Measurements from ENCODE around the gene TLCD3B.
"Not testable (repeated sequence)": the region's sequence is repeated elsewhere in the genome, so short reads cannot be mapped to it uniquely, and the experiment has no call there.

Gene TLCD3B

GRCh38 chr16:30025156-30025555 is 5.9 kb downstream of the TLCD3B start:
- no peak for DNase-seq

GRCh38 chr16:30024451-30024850 is 6.6 kb downstream of the TLCD3B start:
- no peak for DNase-seq

DNA sequence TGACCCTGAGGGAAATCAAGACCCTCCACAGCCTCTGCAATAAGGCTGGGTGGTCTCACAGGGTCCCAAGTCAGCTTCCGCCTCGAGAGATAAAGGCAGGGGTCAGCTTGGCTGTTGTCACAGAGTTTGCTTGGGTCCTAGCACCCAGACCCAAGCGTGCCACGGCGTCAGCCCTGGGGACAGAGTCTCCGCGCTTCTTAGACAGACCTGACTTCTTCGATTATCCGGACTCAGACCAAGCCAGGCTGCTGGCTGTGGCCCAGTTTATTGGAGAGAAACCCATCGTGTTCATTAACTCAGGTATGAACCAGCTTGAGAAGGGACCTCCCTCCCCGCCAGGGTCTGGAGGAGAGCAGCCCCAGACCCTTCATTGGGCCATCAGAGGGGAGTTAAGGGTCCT is 7.5 kb downstream of the TLCD3B start:
- no peak for DNase-seq

DNA sequence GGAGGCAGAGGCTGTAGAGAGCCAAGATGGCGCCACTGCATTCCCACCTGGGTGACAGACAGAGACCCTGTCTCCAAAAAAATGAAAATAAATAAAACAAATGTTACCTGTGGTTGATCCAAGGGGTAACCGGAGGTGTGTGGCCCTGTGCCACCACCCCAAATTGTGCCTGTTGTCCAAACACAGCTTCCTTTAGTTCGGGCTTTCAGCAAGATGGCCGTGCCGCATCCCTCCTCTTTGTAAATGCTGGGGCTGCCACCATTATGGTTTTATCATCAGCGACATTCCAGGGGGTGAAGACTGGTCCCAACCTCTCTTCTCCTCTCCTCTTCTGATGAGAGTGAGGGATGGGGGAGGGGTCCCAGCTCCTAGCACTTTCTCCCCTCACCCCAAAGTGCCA is 8.2 kb downstream of the TLCD3B start, which contains the start of gene C16orf92:
TSS of gene C16orf92 (plus strand) at position 312 of the 400 bp plus-strand sequence. CDS start 143 bp downstream, outside the sequence.
- DNase-seq = no peak

DNA sequence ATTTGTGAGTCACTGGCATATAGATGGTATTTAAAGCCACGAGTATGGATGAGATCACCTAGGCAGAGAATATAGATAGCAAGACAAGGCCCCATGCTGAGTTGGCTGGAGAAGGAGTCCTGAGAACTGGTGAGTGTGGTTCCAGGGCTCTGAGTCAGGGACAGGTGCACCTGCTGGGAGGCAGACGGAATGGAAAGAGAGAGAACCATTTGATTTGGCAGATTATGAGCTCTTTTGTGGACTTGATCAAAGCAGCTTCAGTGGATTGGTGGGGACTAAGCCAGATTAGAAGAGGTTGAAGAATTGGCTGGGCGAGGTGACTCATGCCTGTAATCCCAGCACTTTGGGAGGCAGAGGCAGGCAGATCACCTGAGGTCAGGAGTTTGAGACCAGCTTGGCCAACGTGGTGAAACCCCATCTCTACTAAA is 12.3 kb downstream of the TLCD3B start:
- DNase-seq = no peak

- DNase-seq = not testable (repeated sequence)
Observed at GRCh38 chr16:30017937-30018336, 13.1 kb downstream of the TLCD3B start.

DNA sequence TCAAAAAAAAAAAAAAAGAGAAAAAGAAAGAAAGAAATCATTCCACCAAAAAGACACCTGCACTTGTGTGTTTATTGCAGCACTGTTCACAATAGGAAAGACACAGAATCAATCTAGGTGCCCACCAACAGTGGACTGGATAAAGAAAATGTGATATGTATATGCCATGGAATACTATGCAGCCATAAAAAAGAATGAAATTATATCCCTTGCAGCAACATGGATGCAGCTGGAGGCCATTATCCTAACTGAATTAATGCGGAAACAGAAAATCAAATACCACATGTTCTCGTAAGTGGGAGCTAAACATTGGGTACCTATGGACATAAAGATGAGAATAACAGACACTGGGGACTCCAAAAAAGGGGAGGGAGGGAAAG is 13.8 kb downstream of the TLCD3B start:
- no peak for DNase-seq

GRCh38 chr16:30016555-30017276 is 14.4 kb downstream of the TLCD3B start:
- DNase-seq = no peak

DNA sequence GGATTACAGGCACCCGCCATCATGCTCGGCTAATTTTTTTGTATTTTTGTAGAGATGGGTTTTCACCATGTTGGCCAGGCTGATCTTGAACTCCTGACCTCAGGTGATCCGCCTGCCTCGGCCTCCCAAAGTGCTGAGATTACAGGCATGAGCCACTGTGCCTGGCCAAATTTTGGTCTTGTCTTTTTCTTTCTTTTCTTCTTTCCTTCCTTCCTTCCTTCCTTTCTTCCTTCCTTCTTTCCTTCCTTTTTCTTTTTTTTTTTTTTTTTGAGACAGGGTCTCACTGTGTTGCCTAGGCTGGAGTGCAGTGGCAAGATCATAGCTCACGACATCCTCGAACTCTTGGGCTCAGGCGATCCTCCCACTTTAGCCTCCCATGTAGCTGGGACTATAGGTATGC is 15.6 kb downstream of the TLCD3B start:
- DNase-seq = not testable (repeated sequence)

- DNase-seq = not testable (repeated sequence)
Observed at GRCh38 chr16:30012598-30012997, 18.5 kb downstream of the TLCD3B start.

GRCh38 chr16:30011714-30012504 is 19.2 kb downstream of the TLCD3B start:
- DNase-seq = no peak

- no peak for DNase-seq
Observed at GRCh38 chr16:30010844-30011713, 20.0 kb downstream of the TLCD3B start, which contains the start of gene DOC2A. Gene DOC2A, minus strand, starts transcription at chr16:30011027. Its CDS starts 805 bp downstream, at chr16:30010222.

DNA sequence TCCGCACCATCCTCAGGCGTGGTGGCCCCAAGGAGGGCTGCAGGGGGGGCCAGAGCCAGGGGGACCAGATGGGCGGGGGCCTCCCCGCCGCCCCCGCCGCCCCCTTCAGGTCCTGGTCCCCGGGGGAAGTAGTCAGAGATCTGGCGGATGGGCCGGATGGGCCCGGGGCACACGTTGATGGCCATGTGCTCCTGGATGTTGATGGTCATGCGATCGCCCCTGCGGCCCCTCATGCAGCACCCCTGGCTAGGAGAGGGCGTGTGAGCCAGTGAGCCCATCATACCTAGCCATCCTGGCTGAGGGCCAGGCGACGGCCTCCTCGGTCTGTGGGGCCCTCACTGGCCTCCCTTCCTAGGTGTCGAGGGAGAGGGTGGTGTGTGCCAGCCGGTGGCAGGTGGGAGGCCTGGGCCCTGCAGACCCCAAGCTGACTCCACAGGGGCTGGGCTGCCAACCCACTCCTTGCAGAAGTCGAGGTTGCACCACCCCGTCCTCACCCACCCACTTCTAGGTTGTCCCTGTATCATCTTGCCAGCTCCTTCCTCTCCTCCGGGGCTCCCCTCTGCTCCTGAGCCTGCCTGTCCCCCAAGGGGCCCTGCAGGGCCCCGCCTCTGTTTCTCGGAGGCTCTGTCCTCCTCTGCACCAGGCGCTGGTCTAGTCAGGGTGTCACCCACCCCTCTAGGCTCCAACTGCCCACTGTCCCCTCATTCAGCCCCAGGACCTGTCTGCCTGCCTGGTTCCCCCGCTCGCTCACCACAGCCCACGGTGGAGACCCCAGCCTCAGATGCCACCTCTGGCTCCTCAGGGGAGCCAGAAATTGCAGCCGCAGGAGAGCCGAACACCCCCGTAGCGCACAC is 20.9 kb downstream of the TLCD3B start:
- no peak for DNase-seq

GRCh38 chr16:30009085-30009862 is 21.8 kb downstream of the TLCD3B start:
- no peak for DNase-seq

GRCh38 chr16:30007378-30007895 is 23.6 kb downstream of the TLCD3B start:
- DNase-seq = no peak

DNA sequence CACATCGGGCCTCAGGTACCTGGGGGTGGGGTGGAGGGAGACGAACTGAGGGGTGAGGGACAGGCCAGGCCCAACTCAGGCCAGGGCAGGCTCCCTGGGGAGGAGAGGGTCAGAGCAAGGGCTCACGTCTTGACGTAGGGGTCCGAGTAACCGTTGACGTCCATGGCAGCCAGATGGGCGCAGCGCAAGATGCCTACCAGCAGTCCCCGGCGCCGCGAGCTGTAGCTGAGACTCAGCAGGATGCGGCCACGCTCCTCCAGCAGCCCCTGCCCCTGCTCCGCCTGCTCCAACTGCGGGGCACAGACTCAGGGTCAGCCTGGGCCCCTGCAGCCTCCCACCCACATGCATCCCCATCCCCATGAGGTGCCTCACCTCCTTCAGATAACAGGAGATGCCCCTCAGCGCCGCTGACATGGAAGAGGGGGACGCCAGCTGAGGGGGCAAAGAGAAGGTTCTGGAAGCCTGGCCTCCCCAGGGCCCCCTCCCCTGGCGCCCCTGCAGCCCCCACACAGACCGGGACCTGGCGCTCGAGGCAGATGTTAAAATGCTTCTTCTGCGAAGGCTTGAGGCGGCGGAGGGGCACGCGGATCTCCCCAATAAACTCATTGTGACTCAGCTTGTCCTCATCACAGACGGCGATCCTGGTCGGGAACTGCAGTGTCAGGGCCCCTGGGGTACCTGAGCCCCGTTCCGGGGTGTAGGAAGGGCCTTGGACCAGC is 24.3 kb downstream of the TLCD3B start:
- DNase-seq = no peak

DNA sequence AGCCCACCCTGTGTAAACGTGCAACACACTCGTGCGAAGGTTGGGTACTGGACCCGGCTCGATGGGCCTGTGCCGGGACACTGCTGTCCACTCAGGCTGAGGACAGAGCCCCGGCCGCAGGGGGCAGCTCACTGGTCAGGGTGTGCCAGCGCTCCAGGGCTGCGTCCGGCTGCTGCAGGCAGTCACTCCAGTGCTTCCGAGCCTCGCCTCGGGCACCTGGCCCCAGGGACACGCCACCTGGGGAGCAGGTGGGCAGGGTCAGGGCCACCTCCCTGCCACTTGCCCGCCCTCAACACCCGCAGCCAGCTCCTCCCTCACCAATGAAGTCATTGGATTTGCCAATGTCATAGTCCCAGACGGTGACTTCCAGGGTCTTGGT is 25.0 kb downstream of the TLCD3B start:
- DNase-seq = no peak

GRCh38 chr16:30005341-30006094 is 25.6 kb downstream of the TLCD3B start:
- DNase-seq = peak; percentile 52

DNA sequence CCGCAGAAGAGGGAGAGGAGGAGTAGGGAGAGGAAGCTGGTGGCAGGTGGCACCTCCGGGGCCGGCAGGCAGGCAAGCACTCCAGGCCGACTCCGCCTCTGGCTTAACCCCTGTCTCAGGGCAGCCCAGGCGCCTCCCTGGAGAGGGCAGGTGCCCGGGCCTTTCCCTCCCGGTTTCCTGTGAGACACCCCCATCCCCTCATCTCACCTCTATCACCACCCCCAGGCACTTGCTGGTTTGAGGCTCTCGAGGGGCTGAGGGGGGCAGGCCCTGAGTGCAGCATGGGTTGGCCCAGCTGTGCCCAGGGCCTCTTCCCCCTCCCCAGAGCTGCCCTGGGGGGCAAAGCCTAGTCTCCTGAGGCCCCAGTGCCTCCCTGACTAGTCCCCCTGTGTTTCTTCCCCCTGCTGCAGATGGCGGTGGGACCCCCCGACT is 26.2 kb downstream of the TLCD3B start:
- no peak for DNase-seq

DNA sequence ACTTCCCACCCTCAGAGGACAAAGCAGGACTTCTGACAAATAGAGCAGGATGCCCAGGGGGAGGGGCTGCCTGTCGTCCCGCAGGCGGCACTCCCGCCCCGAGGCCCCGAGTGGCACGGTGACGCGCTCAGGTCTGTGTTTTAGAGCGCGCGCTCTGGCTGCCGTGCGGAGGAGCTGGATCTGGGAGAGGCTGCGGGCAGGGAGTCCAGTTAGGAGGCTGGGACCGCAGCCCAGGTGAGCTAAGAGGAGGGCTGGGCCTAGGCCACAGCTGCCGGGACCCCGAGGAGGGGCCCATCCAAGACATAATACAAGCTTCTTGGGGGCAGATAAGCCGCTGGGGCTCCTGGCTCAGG is 26.7 kb downstream of the TLCD3B start:
- DNase-seq = no peak
